T-cell (primary cell): ENCODE data around the gene JMJD8. TPM values are rescaled to one million over a fixed set of nuclear protein-coding genes. Genes with fewer than 3 reads are reported as not detected.
A peak's percentile ranks its signal among the peaks of the same experiment; 100 is the strongest.

ENCODE experiments used
- ATAC-seq, 4 experiments: fragments of 200-7000 bp in 3 of 4; fragments of 150-1000 bp in 1 of 4; cut with Tn5 transposase; replicated peaks in 1 of 4; 1 replicate in 3 of 4; 2 replicates in 1 of 4; pipeline ENCODE4 v1.10.0; 2021; ENCODE audit warnings: moderate library complexity in 3 of 4, mild to moderate bottlenecking in 2 of 4, moderate number of reproducible peaks in 1 of 4
- CTCF ChIA-PET, 2 donors: fragments of 300-600 bp; sonication (Branson Sonifier 250); formaldehyde crosslinking; loops; one replicate each; lab custom pipeline; 2022; ENCODE audit warnings: antibody characterized with exemption in 2 of 2; lab: Charles Lee
- POLR2A ChIA-PET, 2 donors: fragments of 300-600 bp; sonication (Branson Sonifier 250); formaldehyde crosslinking; loops; one replicate each; lab custom pipeline; 2022; ENCODE audit warnings: antibody characterized with exemption in 2 of 2; lab: Charles Lee
- DNase-seq, 35 experiments: peaks; one replicate each; pipeline versions ENCODE4 v3.0.0 to v3.0.0-alpha.2; 2013 to 2023
- H3K27ac ChIP-seq: one replicate; pipeline ENCODE4 v1.5.1; 2013; ENCODE audit warnings: low read length
- H3K27me3 ChIP-seq, 2 experiments: replicated peaks in 1 of 2; 1 replicate in 1 of 2; 2 replicates in 1 of 2; pipeline versions ENCODE4 v1.6.1 to v1.7.0; 2013; ENCODE audit warnings: low read length in 1 of 2, mixed read lengths in 1 of 2; ENCODE audit not compliant: control insufficient read depth in 2 of 2, insufficient read depth in 2 of 2; ENCODE audit errors: extremely low read depth in 1 of 2
- H3K36me3 ChIP-seq, 2 donors: 1 replicate in 1 of 2; 2 replicates in 1 of 2; pipeline versions ENCODE4 v1.6.1 to v1.7.0; 2013; ENCODE audit warnings: low read length in 1 of 2; ENCODE audit not compliant: control insufficient read depth in 2 of 2, insufficient read depth in 1 of 2; ENCODE audit errors: extremely low read depth in 1 of 2
- H3K4me1 ChIP-seq, 2 experiments: 1 replicate in 1 of 2; 2 replicates in 1 of 2; pipeline versions ENCODE4 v1.6.1 to v1.7.0; 2013; ENCODE audit warnings: low read length in 2 of 2, mixed read lengths in 1 of 2; ENCODE audit not compliant: insufficient read depth in 2 of 2, control insufficient read depth in 1 of 2; ENCODE audit errors: extremely low read depth in 1 of 2
- H3K4me3 ChIP-seq, 2 donors: 1 replicate in 1 of 2; 2 replicates in 1 of 2; pipeline versions ENCODE4 v1.5.1 to v1.7.0; 2013; ENCODE audit warnings: mild to moderate bottlenecking in 2 of 2, low read length in 1 of 2, moderate library complexity in 1 of 2; ENCODE audit not compliant: control insufficient read depth in 1 of 2; ENCODE audit errors: extremely low read depth in 1 of 2
- H3K9me3 ChIP-seq: 2 replicates; pipeline ENCODE4 v1.7.0; 2013
- H3K27ac Mint-ChIP-seq, 2 donors: one replicate each; pipeline ENCODE4 v1.8.0; 2020 to 2021; ENCODE audit warnings: mild to moderate bottlenecking in 2 of 2, mixed read lengths in 2 of 2
- H3K27me3 Mint-ChIP-seq, 2 donors: one replicate each; pipeline ENCODE4 v1.8.0; 2021 to 2022; ENCODE audit warnings: mixed read lengths in 2 of 2
- H3K36me3 Mint-ChIP-seq: one replicate; pipeline ENCODE4 v1.8.0; 2021; ENCODE audit warnings: mixed read lengths
- H3K4me1 Mint-ChIP-seq, 3 donors: one replicate each; pipeline ENCODE4 v1.8.0; 2020 to 2022; ENCODE audit warnings: mixed read lengths in 3 of 3, mild to moderate bottlenecking in 1 of 3
- H3K4me3 Mint-ChIP-seq, 3 donors: one replicate each; pipeline ENCODE4 v1.8.0; 2020 to 2022; ENCODE audit warnings: mild to moderate bottlenecking in 3 of 3, mixed read lengths in 3 of 3, moderate library complexity in 3 of 3
- H3K9me3 Mint-ChIP-seq, 3 donors: one replicate each; pipeline ENCODE4 v1.8.0; 2020 to 2022; ENCODE audit warnings: mixed read lengths in 3 of 3
- whole genome bisulfite sequencing: methylation state at CpG from one replicate; pipeline ENCODE4 v1.1.5; 2013; ENCODE audit warnings: missing lambda C conversion rate; ENCODE audit not compliant: insufficient coverage; 5-methylcytosine and 5-hydroxymethylcytosine counted together
- total RNA-seq, 35 experiments: library from RNA in 6 of 35; stranded (reverse) in 6 of 35; fragments of 120-200 nt in 1 of 35; gene quantifications; one replicate each; pipeline versions ENCODE4 v1.2.1 to v1.2.4 and lab custom pipeline; 2013 to 2026

Gene JMJD8
- total RNA-seq, 5 donors from 2014 or later (not counting 1 experiment from before 2014, with no cell fraction given) = 27.3 to 54.4 (median 49.1) TPM

DNA sequence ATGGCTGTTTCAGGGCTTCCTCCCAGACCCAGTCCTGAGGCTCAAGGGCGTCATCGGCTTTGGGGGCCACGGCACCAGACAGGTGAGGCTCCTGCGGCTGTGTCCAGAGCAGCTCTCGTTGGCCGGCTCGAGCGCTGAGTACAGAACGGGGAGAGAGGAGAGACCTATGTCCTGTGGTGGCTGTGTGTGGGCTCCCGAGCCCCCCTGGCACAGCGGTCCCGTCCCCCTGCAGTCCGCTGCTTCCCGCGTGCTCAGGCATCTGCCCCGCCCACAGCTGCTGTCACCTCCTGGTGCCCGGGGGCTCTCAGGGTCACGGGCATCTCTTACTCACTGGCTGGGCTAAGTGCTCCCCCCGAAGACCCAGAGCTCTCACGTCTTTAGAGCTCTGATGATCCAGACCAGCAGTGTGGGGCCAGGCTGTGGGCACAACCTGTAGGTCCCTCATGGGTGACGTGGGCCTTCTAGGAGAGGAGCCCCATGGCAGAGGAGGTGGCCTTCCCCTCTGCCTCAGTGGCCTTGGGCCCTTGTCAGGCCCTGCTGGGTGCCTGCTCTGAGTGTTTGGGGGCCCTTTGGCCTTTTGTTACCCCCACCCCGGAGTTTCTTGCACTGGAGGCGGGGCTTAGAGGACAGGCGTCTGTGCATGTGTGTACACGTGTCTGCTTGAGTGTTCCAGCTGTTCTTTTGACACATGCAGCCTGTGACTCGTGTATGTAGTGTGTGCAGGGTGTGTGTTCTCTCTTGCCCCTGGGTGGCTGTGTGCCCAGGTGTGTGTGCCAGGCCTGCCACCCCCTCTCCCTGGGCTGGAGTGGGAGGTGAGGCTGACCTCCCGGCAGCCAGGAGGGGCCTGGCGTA lies 31.5 kb downstream of the JMJD8 start:
- no peak for ATAC-seq
- no peak overlapping the region for H3K27ac ChIP-seq
- no peak for DNase-seq
- no peaks in the 10 kb centered on the region for H3K36me3 Mint-ChIP-seq
- H3K27me3 Mint-ChIP-seq = no peaks in the 10 kb centered on the region
- no peak overlapping the region for H3K27ac Mint-ChIP-seq
- no peaks in the 10 kb centered on the region for H3K9me3 ChIP-seq
- H3K4me3 ChIP-seq = no peak overlapping the region
- H3K36me3 ChIP-seq = peaks cover 0 to 7% of the 10 kb centered on the region in 2 donors
- peaks cover 0 to 13% (median 13%) of the 10 kb centered on the region in 3 donors for H3K4me1 Mint-ChIP-seq
- H3K27me3 ChIP-seq = no peaks in the 10 kb centered on the region
- 93% methylated on average over 24 of the region's 28 CpGs for WGBS
- no peaks in the 10 kb centered on the region for H3K9me3 Mint-ChIP-seq
- peaks cover 5 to 20% of the 10 kb centered on the region in 2 experiments for H3K4me1 ChIP-seq
- H3K4me3 Mint-ChIP-seq = no peak overlapping the region
- ChIA-PET POLR2A (no interaction called here), CTCF (no interaction called here)

DNA sequence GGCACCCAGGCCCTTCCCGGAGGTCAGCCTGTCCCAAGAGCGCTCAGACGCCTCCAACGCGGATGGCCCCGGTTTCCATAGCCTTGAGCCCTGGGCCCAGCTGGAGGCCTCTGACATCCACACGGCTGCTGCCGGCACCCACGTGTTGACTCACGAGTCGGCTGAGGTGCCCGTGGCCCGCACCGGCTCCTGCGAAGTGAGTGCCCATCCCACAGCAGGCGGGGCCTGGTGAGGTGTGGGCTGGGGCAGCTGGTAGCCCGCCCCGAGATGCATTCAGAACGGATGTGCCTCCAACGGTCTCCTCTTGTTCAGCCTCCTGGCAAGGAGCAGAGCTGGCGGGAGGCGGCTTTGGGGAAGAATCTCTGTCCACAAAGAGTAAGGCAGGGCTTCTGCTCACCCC lies 32.3 kb downstream of the JMJD8 start:
- ChIA-PET POLR2A (no interaction called here), CTCF (no interaction called here)
- H3K27ac Mint-ChIP-seq = no peak overlapping the region
- DNase-seq = no peak
- Histone ChIP-seq H3K4me1 (peaks cover 5 to 25% of the 10 kb centered on the region in 2 experiments), H3K27ac (no peak overlapping the region), H3K27me3 (no peaks in the 10 kb centered on the region), H3K4me3 (no peak overlapping the region), H3K36me3 (peaks cover 0 to 7% of the 10 kb centered on the region in 2 donors), H3K9me3 (no peaks in the 10 kb centered on the region)
- H3K9me3 Mint-ChIP-seq = no peaks in the 10 kb centered on the region
- H3K4me1 Mint-ChIP-seq = peaks cover 0 to 14% (median 13%) of the 10 kb centered on the region in 3 donors
- H3K4me3 Mint-ChIP-seq = peak overlapping the region in 1 of 3 donors; percentile 23
- no peak for ATAC-seq
- 97% methylated on average over 22 of the region's 22 CpGs for WGBS
- no peaks in the 10 kb centered on the region for H3K27me3 Mint-ChIP-seq
- no peaks in the 10 kb centered on the region for H3K36me3 Mint-ChIP-seq

DNA sequence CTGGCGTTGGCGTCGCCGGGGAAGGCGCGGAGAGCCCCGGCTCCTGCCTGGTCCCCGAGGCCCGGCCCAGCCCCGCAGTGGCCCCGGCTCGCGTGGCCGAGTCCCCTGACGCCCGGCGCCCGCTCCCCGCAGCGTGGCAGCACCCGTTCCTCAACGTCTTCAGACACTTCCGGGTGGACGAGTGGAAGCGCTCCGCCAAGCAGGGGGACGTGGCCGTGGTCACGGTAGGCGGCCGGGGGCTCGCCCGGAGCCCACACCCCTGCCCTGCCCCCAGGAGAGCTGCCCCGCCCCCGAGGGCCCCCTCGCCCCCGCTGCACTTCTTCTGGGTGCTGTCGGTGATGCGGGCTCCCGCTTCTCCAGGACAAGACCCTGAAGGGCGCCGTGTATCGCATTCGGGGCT lies 34.5 kb downstream of the JMJD8 start:
- ATAC-seq (peak; percentile 2 to 11 (median 8)), DNase-seq (no peak)
- H3K9me3 ChIP-seq = no peaks in the 10 kb centered on the region
- H3K4me1 ChIP-seq = peaks cover 5 to 27% of the 10 kb centered on the region in 2 experiments
- Mint-ChIP-seq H3K36me3 (no peaks in the 10 kb centered on the region), H3K4me1 (peaks cover 0 to 16% (median 15%) of the 10 kb centered on the region in 3 donors), H3K27ac (no peak overlapping the region), H3K27me3 (no peaks in the 10 kb centered on the region), H3K4me3 (peak overlapping the region; percentile 54 to 65 (median 65)), H3K9me3 (no peaks in the 10 kb centered on the region)
- ChIA-PET POLR2A (no interaction called here), CTCF (no interaction called here)
- H3K27me3 ChIP-seq = no peaks in the 10 kb centered on the region
- H3K36me3 ChIP-seq = peaks cover 0 to 7% of the 10 kb centered on the region in 2 donors
- H3K4me3 ChIP-seq = peak overlapping the region in 1 of 2 donors; percentile 74
- no peak overlapping the region for H3K27ac ChIP-seq
- 5% methylated on average over 37 of the region's 44 CpGs for WGBS

DNA sequence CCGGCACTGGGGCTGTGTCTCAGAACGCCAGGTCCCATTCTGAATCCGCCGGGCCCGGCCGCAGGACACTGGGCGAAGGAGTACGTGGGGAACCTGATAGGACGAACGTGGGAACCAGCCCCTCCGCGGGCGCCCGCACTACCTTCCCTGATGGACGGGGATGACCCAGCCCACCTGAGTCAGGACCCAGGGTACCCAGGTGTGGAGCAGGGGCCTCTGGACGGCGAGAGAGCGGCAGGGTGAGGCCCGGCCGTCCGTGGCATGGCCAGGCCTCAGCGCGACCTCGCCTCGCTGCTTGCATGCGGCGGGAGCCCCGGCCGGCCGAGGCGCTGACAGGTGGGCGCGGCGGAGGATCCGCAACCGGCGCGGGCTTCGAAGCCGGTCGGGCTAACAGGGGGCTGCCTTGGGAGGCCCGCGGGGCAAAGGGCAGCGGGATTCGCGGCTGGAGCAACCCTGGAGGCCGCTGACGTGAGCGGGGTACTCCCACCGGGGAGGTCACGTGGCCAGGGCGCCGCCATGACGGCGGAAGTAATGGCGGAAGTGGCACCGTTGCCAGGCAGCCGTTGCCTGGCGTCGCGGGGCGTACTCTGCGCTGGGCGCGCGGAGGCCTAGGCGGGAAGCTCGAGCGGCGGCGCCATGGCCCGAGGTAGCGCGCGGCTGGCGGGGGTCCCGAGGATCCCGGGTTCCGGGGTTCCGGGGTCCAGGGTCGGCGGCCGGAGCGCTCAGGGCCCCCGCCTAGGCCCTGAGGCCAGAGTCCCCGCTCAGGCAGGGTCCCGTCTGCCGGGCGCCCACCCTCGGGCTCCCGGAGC lies 35.1 kb downstream of the JMJD8 start, which contains the start of gene WDR90:
Gene WDR90, plus strand, starts transcription at position 585 of the 809 bp plus-strand sequence. Its CDS starts 52 bp downstream, at position 637.
- H3K36me3 Mint-ChIP-seq = no peaks in the 10 kb centered on the region
- peaks cover 6 to 22% (median 16%) of the 10 kb centered on the region in 3 donors for H3K4me1 Mint-ChIP-seq
- H3K27me3 ChIP-seq = no peaks in the 10 kb centered on the region
- peak within 1 kb of the TSS; percentile 68 to 75 (median 68) for H3K4me3 Mint-ChIP-seq
- POLR2A ChIA-PET = no interaction called here
- H3K27ac ChIP-seq = peak within 1 kb of the TSS; percentile 88
- CTCF ChIA-PET = interaction anchor here in 1 of 2 donors (0.6 kb wide), 1 partner anchor 466 kb away, joined by 6 read pairs; no protein-coding TSS in a partner anchor
- H3K4me1 ChIP-seq = peaks cover 5 to 27% of the 10 kb centered on the region in 2 experiments
- under 1% methylated on average over 91 of the region's 91 CpGs for WGBS
- no peaks in the 10 kb centered on the region for H3K9me3 ChIP-seq
- no peaks in the 10 kb centered on the region for H3K9me3 Mint-ChIP-seq
- peak within 1 kb of the TSS; percentile 59 to 61 for H3K27ac Mint-ChIP-seq
- peak; percentile 79 to 95 (median 90) for DNase-seq
- ATAC-seq = peak; percentile 90 to 98 (median 92)
- no peaks in the 10 kb centered on the region for H3K27me3 Mint-ChIP-seq
- peaks cover 0 to 7% of the 10 kb centered on the region in 2 donors for H3K36me3 ChIP-seq
- H3K4me3 ChIP-seq = peak within 1 kb of the TSS; percentile 68 to 74

DNA sequence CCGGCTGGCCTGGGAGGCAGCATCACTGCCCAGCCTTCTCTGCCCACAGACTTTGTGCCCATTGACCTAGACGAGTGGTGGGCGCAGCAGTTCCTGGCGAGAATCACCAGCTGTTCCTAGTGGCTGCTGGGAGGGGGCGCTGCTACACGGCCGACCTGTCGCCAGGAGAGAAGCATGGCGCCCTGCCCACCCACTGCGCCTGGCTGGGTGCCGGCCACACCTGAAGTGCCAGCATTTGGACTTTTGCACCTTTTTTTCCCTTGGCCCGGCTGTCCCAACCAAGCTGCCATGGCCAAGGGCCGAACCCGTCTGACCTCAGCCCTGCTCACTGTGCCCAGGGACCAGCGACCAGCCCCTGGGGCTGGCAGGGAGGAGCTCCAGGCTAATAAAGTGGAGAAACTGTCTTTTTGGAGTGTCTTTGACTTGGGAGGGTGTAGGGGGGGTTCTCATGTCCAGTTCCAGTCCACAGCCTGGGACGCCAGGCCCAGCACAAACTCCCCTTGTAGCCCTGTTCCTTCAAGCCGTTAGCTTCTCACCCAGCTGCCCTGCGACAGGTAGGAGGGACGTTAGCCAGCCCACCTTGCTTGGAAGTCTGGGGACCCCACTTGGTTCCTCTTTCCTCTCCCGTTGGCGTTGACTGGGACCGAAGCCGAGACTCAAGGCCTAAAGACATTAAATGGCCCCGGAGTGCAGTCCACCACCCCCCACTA lies 35.9 kb downstream of the JMJD8 start:
- no peaks in the 10 kb centered on the region for H3K36me3 Mint-ChIP-seq
- Histone ChIP-seq H3K27ac (peak overlapping the region; percentile 88), H3K9me3 (no peaks in the 10 kb centered on the region), H3K27me3 (no peaks in the 10 kb centered on the region), H3K4me3 (peak overlapping the region; percentile 68 to 74), H3K4me1 (peaks cover 5 to 27% of the 10 kb centered on the region in 2 experiments), H3K36me3 (peaks cover 0 to 7% of the 10 kb centered on the region in 2 donors)
- H3K4me1 Mint-ChIP-seq = peaks cover 9 to 26% (median 19%) of the 10 kb centered on the region in 3 donors
- H3K4me3 Mint-ChIP-seq = peak overlapping the region; percentile 68 to 75 (median 68)
- WGBS = 43% methylated on average over 21 of the region's 24 CpGs
- DNase-seq (peak in 6 of 35 experiments; percentile 25 to 55 (median 34)), ATAC-seq (no peak)
- CTCF ChIA-PET = interaction anchor here in 1 of 2 donors (0.6 kb wide), 1 partner anchor 465 kb away, joined by 6 read pairs; no protein-coding TSS in a partner anchor
- peak overlapping the region; percentile 59 to 61 for H3K27ac Mint-ChIP-seq
- POLR2A ChIA-PET = no interaction called here
- H3K9me3 Mint-ChIP-seq = no peaks in the 10 kb centered on the region
- H3K27me3 Mint-ChIP-seq = no peaks in the 10 kb centered on the region
